Measurements from ENCODE around the gene PHYHIPL. TPM values are rescaled to one million over a fixed set of nuclear protein-coding genes. Genes with fewer than 3 reads are reported as not detected.

PHYHIPL gene
- total and polyA plus RNA-seq, 2 donors (not counting 3 experiments of a cell fraction or from before 2014, with no cell fraction given), result not detected

- no peaks in the 10 kb centered on the region for H3K4me1 ChIP-seq (ENCODE audit: control insufficient read depth, extremely low read depth, insufficient read depth, low read length)
- no TSS peak for BruUV-seq (replicated peaks)
- H3K4me3 ChIP-seq (replicated peaks in 1 of 3; ENCODE audit: insufficient read depth in 1 of 3, low read depth in 1 of 3, low read length in 3 of 3), result no peak overlapping the region
- ChIA-PET CTCF (interaction anchor here (1.3 kb wide), 1 partner anchor 10 kb away, joined by 3 read pairs; no protein-coding TSS in a partner anchor), POLR2A (no interaction called here)
- H3K4me2 ChIP-seq (ENCODE audit: insufficient read depth, low read length), result no peak overlapping the region
- H3K27me3 ChIP-seq (ENCODE audit: control insufficient read depth in 2 of 2, insufficient read depth in 2 of 2, low read length in 2 of 2), result no peaks in the 10 kb centered on the region
- no peak overlapping the region for H3K9ac ChIP-seq (replicated peaks; ENCODE audit: extremely low read depth, insufficient read depth, low read length)
- TF ChIP-seq MYC (IDR thresholded peaks at IDR 0.05; ENCODE audit: low read depth, low read length) (no peak), JUN (IDR thresholded peaks at IDR 0.05; ENCODE audit: borderline replicate concordance, insufficient read depth, insufficient read length, low read depth) (no peak), GATA2 (IDR thresholded peaks at IDR 0.05; ENCODE audit: insufficient read depth, insufficient read length, low read depth, low read length) (no peak)
- H3K27ac ChIP-seq (ENCODE audit: insufficient read depth, low read depth, low read length), result no peak overlapping the region
- H2AFZ ChIP-seq (ENCODE audit: low read depth, low read length), result no peak overlapping the region
- no peaks in the 10 kb centered on the region for H3K36me3 ChIP-seq (ENCODE audit: control insufficient read depth in 2 of 2, extremely low read depth in 1 of 2, insufficient read depth in 2 of 2, low read length in 2 of 2)
- H3K9me3 ChIP-seq (replicated peaks; ENCODE audit: control insufficient read depth, insufficient read depth, low read length), result no peaks in the 10 kb centered on the region
- DNase-seq (ENCODE audit: low read depth, low spot score) (no peak), FAIRE-seq (no peak)
- dilution Hi-C loops (cut with MboI; ENCODE audit: extremely low pct_ligation_motif_present, low sequenced_read_pairs), result no loop called here
- no peaks in the 10 kb centered on the region for H3K9me1 ChIP-seq (replicated peaks; ENCODE audit: control insufficient read depth, extremely low read depth, insufficient read depth, low read length)
- no peaks in the 10 kb centered on the region for H4K20me1 ChIP-seq (replicated peaks; ENCODE audit: control insufficient read depth, extremely low read depth, insufficient read depth, low read length)
- H3K79me2 ChIP-seq (ENCODE audit: control insufficient read depth, insufficient read depth, low read length), result no peaks in the 10 kb centered on the region
- intact Hi-C loops (cut with micrococcal nuclease), result no loop called here
These were observed 27.7 kb upstream of the PHYHIPL start for GRCh38 chr10:59148701-59149100.

- no peaks in the 10 kb centered on the region for H3K27me3 ChIP-seq (ENCODE audit: control insufficient read depth in 2 of 2, insufficient read depth in 2 of 2, low read length in 2 of 2)
- FAIRE-seq (no peak), DNase-seq (ENCODE audit: low read depth, low spot score) (no peak)
- no peaks in the 10 kb centered on the region for H4K20me1 ChIP-seq (replicated peaks; ENCODE audit: control insufficient read depth, extremely low read depth, insufficient read depth, low read length)
- no peak overlapping the region for H3K9ac ChIP-seq (replicated peaks; ENCODE audit: extremely low read depth, insufficient read depth, low read length)
- no peak overlapping the region for H2AFZ ChIP-seq (ENCODE audit: low read depth, low read length)
- H3K9me1 ChIP-seq (replicated peaks; ENCODE audit: control insufficient read depth, extremely low read depth, insufficient read depth, low read length), result no peaks in the 10 kb centered on the region
- intact Hi-C loops (cut with micrococcal nuclease) (no loop called here), dilution Hi-C loops (cut with MboI; ENCODE audit: extremely low pct_ligation_motif_present, low sequenced_read_pairs) (no loop called here)
- H3K79me2 ChIP-seq (ENCODE audit: control insufficient read depth, insufficient read depth, low read length), result no peaks in the 10 kb centered on the region
- no TSS peak for BruUV-seq (replicated peaks)
- H3K27ac ChIP-seq (ENCODE audit: insufficient read depth, low read depth, low read length), result no peak overlapping the region
- no peak overlapping the region for H3K4me2 ChIP-seq (ENCODE audit: insufficient read depth, low read length)
- POLR2A ChIA-PET, result no interaction called here
- no peaks in the 10 kb centered on the region for H3K36me3 ChIP-seq (ENCODE audit: control insufficient read depth in 2 of 2, extremely low read depth in 1 of 2, insufficient read depth in 2 of 2, low read length in 2 of 2)
- TF ChIP-seq POLR2A (IDR thresholded peaks at IDR 0.05; ENCODE audit: low read depth, low read length) (no peak), FOS (IDR thresholded peaks at IDR 0.05; ENCODE audit: borderline replicate concordance, insufficient read depth, low read length) (no peak), EZH2 (IDR thresholded peaks at IDR 0.05; ENCODE audit: borderline replicate concordance, low read depth, low read length, severe bottlenecking) (no peak), POLR2AphosphoS5 (IDR thresholded peaks at IDR 0.05; ENCODE audit: insufficient read depth, low read depth, low read length) (no peak), GATA2 (IDR thresholded peaks at IDR 0.05; ENCODE audit: insufficient read depth, insufficient read length, low read depth, low read length) (no peak), MYC (IDR thresholded peaks at IDR 0.05; ENCODE audit: low read depth, low read length) (no peak), JUN (IDR thresholded peaks at IDR 0.05; ENCODE audit: borderline replicate concordance, insufficient read depth, insufficient read length, low read depth) (no peak), MAX (IDR thresholded peaks at IDR 0.05; ENCODE audit: insufficient read depth, insufficient read length) (no peak), CTCF (IDR thresholded peaks at IDR 0.05; ENCODE audit: extremely low read depth in 1 of 2, insufficient read depth in 1 of 2, low read depth in 1 of 2, low read length in 2 of 2) (no peak)
- H3K9me3 ChIP-seq (replicated peaks; ENCODE audit: control insufficient read depth, insufficient read depth, low read length), result no peaks in the 10 kb centered on the region
- CTCF ChIA-PET, result no interaction called here
- H3K4me1 ChIP-seq (ENCODE audit: control insufficient read depth, extremely low read depth, insufficient read depth, low read length), result no peaks in the 10 kb centered on the region
- no peak overlapping the region for H3K4me3 ChIP-seq (replicated peaks in 1 of 3; ENCODE audit: insufficient read depth in 1 of 3, low read depth in 1 of 3, low read length in 3 of 3)
These were observed 20.9 kb upstream of the PHYHIPL start for GRCh38 chr10:59155556-59155955.

Measured in endothelial cell of umbilical vein (primary cell).